ENCODE measurements around the gene BRD3.

DNA sequence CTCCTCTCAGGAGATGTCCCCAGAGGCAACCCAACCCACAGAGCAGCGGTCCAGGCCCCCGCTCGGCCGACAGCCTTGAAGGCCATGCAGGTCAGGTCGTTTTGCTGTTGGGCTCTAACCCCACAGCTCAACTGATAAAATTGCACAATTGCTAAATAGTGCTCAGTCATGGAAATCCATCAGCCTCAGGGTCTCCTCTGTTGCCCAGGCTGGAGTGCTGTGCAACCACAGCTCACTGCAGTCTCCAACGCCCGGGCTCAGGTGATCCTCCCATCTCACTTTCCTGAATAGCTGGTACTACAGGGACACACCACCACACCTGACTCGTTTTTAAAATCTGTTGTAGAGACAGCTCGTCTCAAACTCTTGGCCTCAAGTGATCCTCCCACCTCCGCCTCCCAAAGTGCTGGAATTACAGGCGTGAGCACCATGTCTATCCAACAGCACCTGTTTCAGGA lies 24.3 kb downstream of the BRD3 start:
- TF ChIP-seq, protein P1, sequence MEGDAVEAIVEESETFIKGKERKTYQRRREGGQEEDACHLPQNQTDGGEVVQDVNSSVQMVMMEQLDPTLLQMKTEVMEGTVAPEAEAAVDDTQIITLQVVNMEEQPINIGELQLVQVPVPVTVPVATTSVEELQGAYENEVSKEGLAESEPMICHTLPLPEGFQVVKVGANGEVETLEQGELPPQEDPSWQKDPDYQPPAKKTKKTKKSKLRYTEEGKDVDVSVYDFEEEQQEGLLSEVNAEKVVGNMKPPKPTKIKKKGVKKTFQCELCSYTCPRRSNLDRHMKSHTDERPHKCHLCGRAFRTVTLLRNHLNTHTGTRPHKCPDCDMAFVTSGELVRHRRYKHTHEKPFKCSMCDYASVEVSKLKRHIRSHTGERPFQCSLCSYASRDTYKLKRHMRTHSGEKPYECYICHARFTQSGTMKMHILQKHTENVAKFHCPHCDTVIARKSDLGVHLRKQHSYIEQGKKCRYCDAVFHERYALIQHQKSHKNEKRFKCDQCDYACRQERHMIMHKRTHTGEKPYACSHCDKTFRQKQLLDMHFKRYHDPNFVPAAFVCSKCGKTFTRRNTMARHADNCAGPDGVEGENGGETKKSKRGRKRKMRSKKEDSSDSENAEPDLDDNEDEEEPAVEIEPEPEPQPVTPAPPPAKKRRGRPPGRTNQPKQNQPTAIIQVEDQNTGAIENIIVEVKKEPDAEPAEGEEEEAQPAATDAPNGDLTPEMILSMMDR (IDR thresholded peaks at IDR 0.05 in 2 of 3, conservative IDR thresholded peaks at IDR 0.05 in 1 of 3; ENCODE audit: borderline replicate concordance in 1 of 3, insufficient read depth in 1 of 3, low read depth in 2 of 3, low read length in 2 of 3), result no peak
- TF ChIP-seq EZH2phosphoT487 (IDR thresholded peaks at IDR 0.05; ENCODE audit: borderline replicate concordance), result no peak
- no peak for TF ChIP-seq EZH2 (IDR thresholded peaks at IDR 0.05)
- no peak for TF ChIP-seq ELF1 (IDR thresholded peaks at IDR 0.05; ENCODE audit: borderline replicate concordance, low read depth)
- TF ChIP-seq FOSL1 (IDR thresholded peaks at IDR 0.05; ENCODE audit: low read depth), result no peak
- no peak for TF ChIP-seq EGR1 (IDR thresholded peaks at IDR 0.05; ENCODE audit: low read depth)
- TF ChIP-seq POLR2AphosphoS5 (IDR thresholded peaks at IDR 0.05; ENCODE audit: low read depth, low read length), result no peak
- no peak for TF ChIP-seq ZNF274 (IDR thresholded peaks at IDR 0.05; ENCODE audit: low read depth, low read length)
- no peak for TF ChIP-seq POLR2A (IDR thresholded peaks at IDR 0.05; ENCODE audit: borderline replicate concordance, extremely low read depth, insufficient read depth, insufficient read length)
- no peak for TF ChIP-seq SP1 (IDR thresholded peaks at IDR 0.05; ENCODE audit: low read depth)
- no peak for TF ChIP-seq JUND (IDR thresholded peaks at IDR 0.05)
- TF ChIP-seq, protein P2, sequence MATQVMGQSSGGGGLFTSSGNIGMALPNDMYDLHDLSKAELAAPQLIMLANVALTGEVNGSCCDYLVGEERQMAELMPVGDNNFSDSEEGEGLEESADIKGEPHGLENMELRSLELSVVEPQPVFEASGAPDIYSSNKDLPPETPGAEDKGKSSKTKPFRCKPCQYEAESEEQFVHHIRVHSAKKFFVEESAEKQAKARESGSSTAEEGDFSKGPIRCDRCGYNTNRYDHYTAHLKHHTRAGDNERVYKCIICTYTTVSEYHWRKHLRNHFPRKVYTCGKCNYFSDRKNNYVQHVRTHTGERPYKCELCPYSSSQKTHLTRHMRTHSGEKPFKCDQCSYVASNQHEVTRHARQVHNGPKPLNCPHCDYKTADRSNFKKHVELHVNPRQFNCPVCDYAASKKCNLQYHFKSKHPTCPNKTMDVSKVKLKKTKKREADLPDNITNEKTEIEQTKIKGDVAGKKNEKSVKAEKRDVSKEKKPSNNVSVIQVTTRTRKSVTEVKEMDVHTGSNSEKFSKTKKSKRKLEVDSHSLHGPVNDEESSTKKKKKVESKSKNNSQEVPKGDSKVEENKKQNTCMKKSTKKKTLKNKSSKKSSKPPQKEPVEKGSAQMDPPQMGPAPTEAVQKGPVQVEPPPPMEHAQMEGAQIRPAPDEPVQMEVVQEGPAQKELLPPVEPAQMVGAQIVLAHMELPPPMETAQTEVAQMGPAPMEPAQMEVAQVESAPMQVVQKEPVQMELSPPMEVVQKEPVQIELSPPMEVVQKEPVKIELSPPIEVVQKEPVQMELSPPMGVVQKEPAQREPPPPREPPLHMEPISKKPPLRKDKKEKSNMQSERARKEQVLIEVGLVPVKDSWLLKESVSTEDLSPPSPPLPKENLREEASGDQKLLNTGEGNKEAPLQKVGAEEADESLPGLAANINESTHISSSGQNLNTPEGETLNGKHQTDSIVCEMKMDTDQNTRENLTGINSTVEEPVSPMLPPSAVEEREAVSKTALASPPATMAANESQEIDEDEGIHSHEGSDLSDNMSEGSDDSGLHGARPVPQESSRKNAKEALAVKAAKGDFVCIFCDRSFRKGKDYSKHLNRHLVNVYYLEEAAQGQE (IDR thresholded peaks at IDR 0.05; ENCODE audit: low read depth), result no peak
- no peak for TF ChIP-seq YY1 (IDR thresholded peaks at IDR 0.05; ENCODE audit: extremely low read depth, insufficient replicate concordance, low read depth, low read length)
- TF ChIP-seq TCF7L2 (IDR thresholded peaks at IDR 0.05; ENCODE audit: borderline replicate concordance, extremely low read depth, insufficient read depth, insufficient read length), result no peak

Data from HCT116 (cell line).